HG03575 (cell line): ENCODE measurements around the gene FCGBP.
"Not testable (repeated sequence)": the region's sequence is repeated elsewhere in the genome, so short reads cannot be mapped to it uniquely, and the experiment has no call there.

Experiments
- ATAC-seq: cut with Tn5 transposase; IDR thresholded peaks from one replicate; pipeline ENCODE4 v1.9.1; 2021; ENCODE audit not compliant: unreplicated experiment, insufficient number of reproducible peaks, low FRiP score; ENCODE audit errors: extremely low read depth

The FCGBP gene

GRCh38 chr19:39924952-39925351, 9.5 kb downstream of the FCGBP start:
- no peak for ATAC-seq

- ATAC-seq: no peak
These were observed 10.0 kb downstream of the FCGBP start for GRCh38 chr19:39924389-39924788.

DNA sequence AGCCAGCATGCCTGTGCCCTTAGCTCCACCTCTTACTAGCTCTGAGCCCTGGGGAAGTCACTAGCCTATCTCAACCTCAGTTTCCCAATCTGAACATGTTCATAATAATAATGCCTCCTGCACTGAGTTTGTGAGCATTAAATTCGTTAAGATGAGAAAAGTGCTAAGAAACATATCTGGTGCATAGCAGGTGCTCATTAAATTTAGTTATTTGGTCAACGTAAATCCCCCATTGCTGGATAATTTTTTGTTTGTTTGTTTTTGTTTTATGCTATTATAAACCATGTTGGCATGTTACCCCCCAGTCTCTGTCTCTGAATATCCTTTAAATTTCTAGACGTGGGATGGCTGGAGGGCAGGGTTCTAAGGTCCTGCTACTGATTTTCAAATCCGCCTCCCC, 10.6 kb downstream of the FCGBP start:
- no peak for ATAC-seq

DNA sequence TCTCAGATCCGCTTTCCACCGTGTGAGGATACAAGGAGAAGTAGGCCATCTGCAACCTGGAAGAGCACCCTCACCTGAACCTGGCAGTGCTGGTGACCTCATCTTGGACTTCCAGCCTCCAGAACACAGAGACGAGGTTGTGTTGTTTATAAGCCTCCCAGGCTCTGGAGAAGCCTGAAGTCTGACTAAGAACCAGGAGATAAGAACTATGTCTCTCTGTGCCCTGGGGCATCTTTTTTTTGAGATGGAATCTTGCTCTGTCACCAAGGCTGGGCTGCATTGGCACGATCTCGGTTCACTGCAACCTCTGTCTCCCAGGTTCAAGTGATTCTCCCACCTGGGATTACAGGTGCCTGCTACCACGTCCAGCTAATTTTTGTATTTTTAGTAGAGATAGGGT, 14.5 kb downstream of the FCGBP start:
- ATAC-seq: no peak

DNA sequence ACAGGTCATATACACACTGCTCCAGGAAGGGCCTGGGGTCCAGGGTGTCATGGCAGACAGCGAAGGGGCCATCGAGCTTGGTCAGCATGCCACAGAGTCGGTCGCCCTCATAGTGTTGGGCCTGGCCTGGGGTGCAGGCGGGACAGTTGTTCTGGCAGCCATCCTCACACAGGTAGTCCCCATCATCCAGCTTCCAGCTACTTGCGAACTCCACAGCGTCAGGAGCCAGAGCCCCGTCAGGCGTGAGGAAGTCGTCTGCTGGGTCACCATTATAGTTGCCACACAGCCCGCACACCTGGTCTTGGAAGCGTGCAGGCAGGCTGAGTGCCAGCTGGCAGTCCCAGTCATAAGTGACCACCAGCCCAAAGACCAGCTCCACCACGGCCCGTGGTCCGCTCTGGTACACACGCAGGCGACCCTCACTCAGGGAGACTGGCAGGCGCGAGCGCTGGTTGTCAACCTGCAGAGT, 16.2 kb downstream of the FCGBP start:
- ATAC-seq: no peak

- no peak for ATAC-seq
These were observed 16.8 kb downstream of the FCGBP start for GRCh38 chr19:39917561-39918182.

- no peak for ATAC-seq
These were observed 17.5 kb downstream of the FCGBP start for GRCh38 chr19:39916851-39917396.

- ATAC-seq: no peak
These were observed 18.2 kb downstream of the FCGBP start for GRCh38 chr19:39916236-39916635.

DNA sequence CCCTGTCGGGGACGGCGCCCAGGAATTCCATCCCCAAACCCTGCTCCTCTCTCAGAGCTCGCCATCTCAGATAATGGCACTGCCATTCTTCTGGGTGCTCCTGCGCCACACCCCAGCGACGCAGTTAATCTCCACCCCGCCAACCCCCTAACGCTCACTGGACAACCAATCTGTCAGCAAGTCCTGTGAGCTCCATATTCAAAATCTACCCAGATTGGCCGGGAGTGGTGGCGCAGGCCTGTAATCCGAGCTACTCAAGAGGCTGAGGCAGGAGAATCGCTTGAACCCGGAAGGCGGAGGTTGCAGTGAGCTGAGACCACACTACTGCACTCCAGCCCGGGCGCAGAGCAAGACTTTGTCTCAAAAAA, 18.6 kb downstream of the FCGBP start:
- ATAC-seq: no peak

DNA sequence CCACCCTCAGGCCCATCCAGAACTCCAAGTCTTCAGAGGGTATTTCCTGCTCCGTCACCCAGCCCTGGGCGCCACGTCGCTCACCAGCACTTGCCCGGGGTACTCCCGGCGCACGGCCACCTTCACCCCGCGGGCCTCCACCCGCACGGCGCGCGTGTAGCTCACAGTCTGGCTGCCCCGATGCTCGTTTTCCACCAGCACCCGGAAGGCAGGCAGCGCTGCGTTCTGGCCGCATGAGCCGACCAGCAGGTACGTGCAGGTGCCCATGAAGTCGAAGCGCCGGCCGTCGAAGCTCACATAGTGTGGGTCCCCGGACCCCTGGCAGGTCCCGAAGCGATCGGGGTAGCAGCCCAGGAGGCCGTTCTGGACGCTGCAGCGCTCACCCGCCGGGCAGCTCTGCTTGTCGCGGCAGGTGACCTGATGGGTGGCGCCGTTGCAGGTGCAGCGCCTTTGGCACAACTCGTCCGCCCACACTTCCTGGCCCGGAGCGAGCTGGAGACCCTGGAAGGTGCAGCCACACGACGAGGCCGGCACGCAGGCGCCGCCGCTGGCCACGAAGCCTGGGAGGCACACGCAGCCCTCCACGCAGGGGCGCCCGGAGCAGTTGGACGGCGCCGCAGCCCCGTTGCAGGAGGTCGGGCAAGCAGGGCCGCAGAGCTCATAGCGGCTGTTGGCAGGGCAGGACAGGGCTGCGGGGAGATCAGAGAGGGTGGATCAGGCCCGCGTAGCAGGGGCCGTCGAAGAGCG, 19.2 kb downstream of the FCGBP start:
- ATAC-seq: no peak

- no peak for ATAC-seq
These were observed 20.6 kb downstream of the FCGBP start for GRCh38 chr19:39913682-39914333.

GRCh38 chr19:39908803-39909202, 25.6 kb downstream of the FCGBP start:
- no peak for ATAC-seq

- ATAC-seq: no peak
These were observed 27.4 kb downstream of the FCGBP start for GRCh38 chr19:39906820-39907611.

DNA sequence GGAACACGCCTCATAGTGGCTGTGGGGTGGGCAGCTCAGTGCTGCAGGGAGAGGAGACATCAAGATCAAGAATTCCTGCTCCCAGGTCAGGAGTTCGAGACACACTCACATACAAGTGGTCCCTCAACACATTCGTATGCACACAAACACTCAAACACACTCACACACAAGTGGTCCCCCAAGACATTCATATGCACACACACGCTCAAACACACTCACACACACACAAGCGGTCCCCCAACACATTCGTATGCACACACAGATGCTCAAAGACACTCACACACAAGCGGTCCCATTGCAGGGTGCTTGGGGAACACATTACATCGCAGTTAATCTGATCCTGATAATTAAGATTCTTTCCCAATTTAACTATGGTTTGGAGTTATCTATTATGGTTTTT, 28.2 kb downstream of the FCGBP start:
- ATAC-seq: no peak

GRCh38 chr19:39903486-39904091, 30.8 kb downstream of the FCGBP start:
- ATAC-seq: not testable (repeated sequence)

GRCh38 chr19:39902326-39902725, 32.1 kb downstream of the FCGBP start:
- ATAC-seq: not testable (repeated sequence)

- not testable (repeated sequence) for ATAC-seq
These were observed 32.8 kb downstream of the FCGBP start for GRCh38 chr19:39901681-39902080.

DNA sequence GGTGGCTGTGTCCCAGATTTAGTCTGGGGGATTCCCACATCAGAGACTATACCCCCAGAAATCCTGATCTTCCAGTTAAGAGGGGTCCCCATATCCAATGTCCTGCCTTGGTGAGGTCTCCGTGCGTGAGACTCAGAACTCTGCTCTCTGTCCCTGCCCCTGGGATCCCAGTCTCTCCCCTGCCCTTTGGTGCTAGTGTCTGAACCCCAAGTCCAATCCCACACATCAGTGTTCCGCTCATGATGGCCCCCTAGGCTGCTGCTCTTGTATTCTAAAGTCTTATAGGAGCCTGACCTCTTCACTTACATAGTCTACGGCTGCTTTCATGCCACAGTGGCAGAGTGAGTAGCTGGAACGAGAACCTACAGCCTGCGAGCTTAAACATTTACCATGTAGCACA, 35.6 kb downstream of the FCGBP start:
- not testable (repeated sequence) for ATAC-seq
